ENCODE data around the gene WDFY1. TPM values are rescaled to one million over a fixed set of nuclear protein-coding genes. Genes with fewer than 3 reads are reported as not detected.
"Not testable (repeated sequence)": the region's sequence is repeated elsewhere in the genome, so short reads cannot be mapped to it uniquely, and the experiment has no call there.

Gene WDFY1
- total RNA-seq, 3 donors from 2014 or later = 45.2 to 57.6 (median 46.2) TPM

DNA sequence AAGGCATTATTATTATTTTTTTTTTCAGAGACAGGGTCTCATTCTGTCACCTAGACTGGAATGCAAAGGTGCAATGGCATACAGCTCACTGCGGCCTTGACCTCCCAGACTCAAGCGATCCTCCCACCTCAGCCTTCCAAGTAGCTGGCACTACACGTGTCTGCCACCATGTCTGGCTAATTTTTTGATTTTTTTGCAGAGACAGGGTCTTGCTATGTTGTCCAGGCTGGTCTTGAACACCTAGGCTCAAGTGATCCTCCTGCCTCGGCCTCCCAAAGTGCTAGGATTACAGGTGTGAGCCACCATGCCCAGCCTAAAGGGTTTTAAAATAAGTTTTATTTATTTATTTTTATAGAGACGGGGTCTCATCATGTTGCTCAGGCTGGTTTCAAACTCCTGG, 62.4 kb downstream of the WDFY1 start:
- DNase-seq (ENCODE audit: low spot score in 2 of 2) = no peak
- no peak overlapping the region for H3K27ac ChIP-seq
- intact Hi-C loops (cut with DNase I; ENCODE audit: low total_unique reads) = no loop called here
- H3K36me3 ChIP-seq = no peaks in the 10 kb centered on the region
- no peaks in the 10 kb centered on the region for H3K27me3 ChIP-seq
- TF ChIP-seq POLR2AphosphoS5 (IDR thresholded peaks at IDR 0.05) (no peak), POLR2A (IDR thresholded peaks at IDR 0.05) (no peak)
- TF ChIP-seq, protein P1, sequence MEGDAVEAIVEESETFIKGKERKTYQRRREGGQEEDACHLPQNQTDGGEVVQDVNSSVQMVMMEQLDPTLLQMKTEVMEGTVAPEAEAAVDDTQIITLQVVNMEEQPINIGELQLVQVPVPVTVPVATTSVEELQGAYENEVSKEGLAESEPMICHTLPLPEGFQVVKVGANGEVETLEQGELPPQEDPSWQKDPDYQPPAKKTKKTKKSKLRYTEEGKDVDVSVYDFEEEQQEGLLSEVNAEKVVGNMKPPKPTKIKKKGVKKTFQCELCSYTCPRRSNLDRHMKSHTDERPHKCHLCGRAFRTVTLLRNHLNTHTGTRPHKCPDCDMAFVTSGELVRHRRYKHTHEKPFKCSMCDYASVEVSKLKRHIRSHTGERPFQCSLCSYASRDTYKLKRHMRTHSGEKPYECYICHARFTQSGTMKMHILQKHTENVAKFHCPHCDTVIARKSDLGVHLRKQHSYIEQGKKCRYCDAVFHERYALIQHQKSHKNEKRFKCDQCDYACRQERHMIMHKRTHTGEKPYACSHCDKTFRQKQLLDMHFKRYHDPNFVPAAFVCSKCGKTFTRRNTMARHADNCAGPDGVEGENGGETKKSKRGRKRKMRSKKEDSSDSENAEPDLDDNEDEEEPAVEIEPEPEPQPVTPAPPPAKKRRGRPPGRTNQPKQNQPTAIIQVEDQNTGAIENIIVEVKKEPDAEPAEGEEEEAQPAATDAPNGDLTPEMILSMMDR (IDR thresholded peaks at IDR 0.05) = no peak
- H3K4me3 ChIP-seq = no peak overlapping the region
- no peaks in the 10 kb centered on the region for H3K9me3 ChIP-seq
- no peaks in the 10 kb centered on the region for H3K4me1 ChIP-seq

DNA sequence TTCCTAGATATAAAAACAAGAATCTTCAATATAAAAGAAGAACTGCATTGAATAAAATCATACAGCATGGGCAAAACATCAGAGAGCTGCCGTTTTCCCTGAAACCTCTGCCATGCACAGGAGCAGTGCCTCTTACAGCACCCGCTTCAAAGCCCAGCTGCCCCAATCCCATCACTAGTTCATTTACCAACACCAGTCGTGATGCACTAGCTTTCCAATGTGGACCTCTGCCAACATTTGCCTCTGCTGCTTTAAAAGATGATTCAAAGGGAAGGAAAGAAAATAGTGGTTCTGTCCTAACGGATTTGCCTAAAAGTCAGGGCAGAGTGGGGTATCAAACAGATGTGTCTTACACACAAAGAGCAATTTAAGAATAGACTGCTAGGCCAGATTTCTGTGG, 64.3 kb downstream of the WDFY1 start:
- no peak for DNase-seq (ENCODE audit: low spot score in 2 of 2)
- intact Hi-C loops (cut with DNase I; ENCODE audit: low total_unique reads) = no loop called here
- H3K27me3 ChIP-seq = no peaks in the 10 kb centered on the region
- H3K9me3 ChIP-seq = no peaks in the 10 kb centered on the region
- TF ChIP-seq POLR2AphosphoS5 (IDR thresholded peaks at IDR 0.05) (no peak), POLR2A (IDR thresholded peaks at IDR 0.05) (no peak)
- TF ChIP-seq, protein P1 (IDR thresholded peaks at IDR 0.05) = no peak
- no peak overlapping the region for H3K4me3 ChIP-seq
- no peaks in the 10 kb centered on the region for H3K4me1 ChIP-seq
- no peaks in the 10 kb centered on the region for H3K36me3 ChIP-seq
- no peak overlapping the region for H3K27ac ChIP-seq

DNA sequence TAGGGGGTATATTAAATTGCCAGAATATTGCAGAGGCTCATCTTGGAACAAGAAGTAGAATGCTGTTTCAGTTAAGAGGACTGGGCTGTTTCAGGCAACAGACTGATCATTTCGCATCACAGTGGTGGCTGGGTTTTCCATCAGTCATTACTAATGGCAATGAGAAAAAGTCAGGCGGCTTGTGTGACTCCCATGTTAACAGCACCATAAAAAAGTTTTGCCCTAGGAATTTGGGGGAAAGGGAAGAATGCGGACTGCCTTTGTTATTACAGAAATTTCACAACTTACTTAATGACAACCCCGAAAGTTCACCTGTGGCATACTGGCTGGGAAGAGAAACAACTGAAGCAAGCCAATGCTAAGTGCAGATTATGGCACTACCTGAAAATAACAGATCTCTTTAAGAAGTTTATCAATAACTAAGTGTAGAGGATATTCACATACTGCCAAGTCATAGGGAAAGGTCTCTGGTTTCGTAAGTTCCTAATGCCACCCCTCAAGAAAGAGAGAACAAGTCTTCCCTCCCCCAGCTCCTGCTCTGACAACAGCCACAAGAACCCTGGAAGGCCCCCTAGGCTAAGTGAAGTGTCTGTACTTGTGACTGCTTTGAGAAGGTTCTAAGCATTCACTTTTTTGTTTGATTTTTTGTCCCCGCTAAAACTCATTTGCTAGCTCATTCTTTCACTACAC, 67.3 kb downstream of the WDFY1 start:
- Histone ChIP-seq H3K27me3 (no peaks in the 10 kb centered on the region), H3K36me3 (no peaks in the 10 kb centered on the region), H3K27ac (peak overlapping the region in 1 of 2 donors; percentile 46), H3K9me3 (no peaks in the 10 kb centered on the region), H3K4me1 (no peaks in the 10 kb centered on the region), H3K4me3 (no peak overlapping the region)
- intact Hi-C loops (cut with DNase I; ENCODE audit: low total_unique reads) = no loop called here
- no peak for DNase-seq (ENCODE audit: low spot score in 2 of 2)
- TF ChIP-seq POLR2AphosphoS5 (IDR thresholded peaks at IDR 0.05) (no peak), POLR2A (IDR thresholded peaks at IDR 0.05) (no peak)
- TF ChIP-seq, protein P1 (IDR thresholded peaks at IDR 0.05) = no peak

DNA sequence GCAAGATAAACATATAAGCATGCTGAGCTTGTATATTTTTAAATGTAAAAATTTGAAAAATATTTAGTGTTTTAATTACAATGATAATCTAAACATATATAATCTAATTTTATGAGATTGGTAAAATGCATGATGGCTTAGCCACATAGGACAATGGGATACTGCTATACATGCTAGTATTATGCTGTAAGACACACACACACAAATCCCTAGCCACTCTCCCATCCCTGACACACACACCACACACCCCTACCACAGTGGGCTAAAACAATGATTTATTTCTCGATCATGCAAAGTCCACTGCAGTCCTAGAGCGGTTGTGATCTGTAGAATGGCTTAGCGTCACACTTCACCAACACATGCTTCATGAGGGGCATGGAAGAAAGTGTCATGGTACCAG, 71.5 kb downstream of the WDFY1 start:
- intact Hi-C loops (cut with DNase I; ENCODE audit: low total_unique reads) = no loop called here
- DNase-seq (ENCODE audit: low spot score in 2 of 2) = no peak
- Histone ChIP-seq H3K4me1 (no peaks in the 10 kb centered on the region), H3K9me3 (no peaks in the 10 kb centered on the region), H3K27me3 (no peaks in the 10 kb centered on the region), H3K36me3 (no peaks in the 10 kb centered on the region), H3K4me3 (no peak overlapping the region), H3K27ac (no peak overlapping the region)
- TF ChIP-seq POLR2AphosphoS5 (IDR thresholded peaks at IDR 0.05) (no peak), POLR2A (IDR thresholded peaks at IDR 0.05) (no peak)
- TF ChIP-seq, protein P1 (IDR thresholded peaks at IDR 0.05) = no peak

DNA sequence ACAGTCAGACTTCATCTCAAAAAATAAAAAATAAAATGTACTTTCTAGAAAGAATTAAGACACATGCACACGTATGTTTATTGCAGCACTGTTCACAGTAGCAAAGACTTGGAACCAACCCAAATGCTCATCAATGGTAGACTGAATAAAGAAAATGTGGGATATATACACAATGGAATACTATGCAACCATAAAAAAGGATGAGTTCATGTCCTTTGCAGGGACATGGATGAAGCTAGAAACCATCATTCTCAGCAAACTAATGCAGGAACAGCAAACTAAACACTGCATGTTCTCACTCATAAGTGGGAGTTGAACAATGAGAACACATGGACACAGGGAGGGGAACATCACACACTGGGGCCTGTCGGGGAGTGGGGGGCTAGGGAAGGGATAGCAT, 72.4 kb downstream of the WDFY1 start:
- H3K27me3 ChIP-seq; H3K4me3 ChIP-seq; H3K4me1 ChIP-seq; intact Hi-C loops (cut with DNase I; ENCODE audit: low total_unique reads); DNase-seq (ENCODE audit: low spot score in 2 of 2); H3K36me3 ChIP-seq; H3K27ac ChIP-seq; H3K9me3 ChIP-seq: not testable (repeated sequence)

DNA sequence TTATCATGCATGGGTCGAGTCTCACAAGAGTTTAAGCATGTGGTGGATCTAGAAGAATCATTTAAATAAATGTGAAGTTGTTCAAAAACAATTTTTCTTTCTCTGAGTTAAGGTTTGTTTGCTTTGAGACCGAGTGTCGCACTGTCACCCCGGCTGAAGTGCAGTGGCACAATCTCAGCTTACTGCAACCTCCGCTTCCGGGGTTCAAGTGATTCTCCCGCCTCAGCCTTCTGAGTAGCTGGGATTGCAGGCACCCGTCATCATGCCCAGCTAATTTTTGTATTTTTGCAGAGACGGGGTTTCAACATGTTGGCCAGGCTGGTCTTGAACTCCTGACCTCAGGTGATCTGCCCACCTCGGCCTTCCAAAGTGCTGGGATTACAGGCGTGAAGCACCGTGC, 73.5 kb downstream of the WDFY1 start:
- H3K4me3 ChIP-seq; intact Hi-C loops (cut with DNase I; ENCODE audit: low total_unique reads); H3K9me3 ChIP-seq; DNase-seq (ENCODE audit: low spot score in 2 of 2); H3K4me1 ChIP-seq; H3K36me3 ChIP-seq; H3K27me3 ChIP-seq; H3K27ac ChIP-seq: not testable (repeated sequence)
